Gastrocnemius medialis (tissue), 4 donors: ENCODE measurements around the gene RGS8. TPM values are rescaled to one million over a fixed set of nuclear protein-coding genes. Genes with fewer than 3 reads are reported as not detected.

Experiments used
- ATAC-seq, 2 donors: fragments of 150-250 bp; one replicate each; pipeline ENCODE4 v1.9.1; 2016
- DNase-seq, 2 donors: peaks; one replicate each; pipeline ENCODE4 v3.0.0-alpha.2; 2019
- H3K27ac ChIP-seq, 4 donors: fragments of 200-600 bp; sonication (generic); 1 replicate in 1 of 4; 2 replicates in 3 of 4; pipeline ENCODE4 v1.5.1; 2016 to 2018; ENCODE audit warnings: mild to moderate bottlenecking in 2 of 4, moderate library complexity in 1 of 4
- H3K27me3 ChIP-seq, 3 donors: fragments of 200-600 bp; sonication (generic) in 2 of 3; 1 replicate in 1 of 3; 2 replicates in 2 of 3; pipeline versions ENCODE4 v1.5.1 to v1.6.0; 2016 to 2019; ENCODE audit warnings: mild to moderate bottlenecking in 1 of 3, moderate library complexity in 1 of 3
- H3K36me3 ChIP-seq, 2 donors: fragments of 200-600 bp; sonication (generic) in 1 of 2; one replicate each; pipeline ENCODE4 v1.5.1; 2017 to 2018
- H3K4me1 ChIP-seq, 2 donors: fragments of 200-600 bp; sonication (generic) in 1 of 2; one replicate each; pipeline ENCODE4 v1.5.1; 2016 to 2017; ENCODE audit warnings: mild to moderate bottlenecking in 2 of 2
- H3K4me3 ChIP-seq, 4 donors: fragments of 200-600 bp; sonication (generic) in 3 of 4; 1 replicate in 1 of 4; 2 replicates in 3 of 4; pipeline ENCODE4 v1.5.1; 2016 to 2019; ENCODE audit warnings: mild to moderate bottlenecking in 2 of 4
- H3K9me3 ChIP-seq, 3 donors: fragments of 200-600 bp; sonication (generic) in 2 of 3; 1 replicate in 1 of 3; 2 replicates in 2 of 3; pipeline ENCODE4 v1.5.1; 2016 to 2019
- CTCF ChIP-seq, 5 experiments: fragments of 450-650 bp in 3 of 5; fragments of 200-600 bp in 2 of 5; sonication (generic) in 2 of 5; IDR thresholded peaks in 4 of 5; conservative IDR thresholded peaks in 1 of 5; 1 replicate in 4 of 5; 2 replicates in 1 of 5; pipeline ENCODE4 v1.5.1; 2016 to 2019; ENCODE audit warnings: antibody characterized with exemption in 5 of 5, mild to moderate bottlenecking in 3 of 5, moderate library complexity in 3 of 5
- POLR2A ChIP-seq, 2 donors: fragments of 450-650 bp; IDR thresholded peaks; one replicate each; pipeline ENCODE4 v1.6.1; 2017; ENCODE audit warnings: antibody characterized with exemption in 2 of 2, mild to moderate bottlenecking in 2 of 2, moderate library complexity in 2 of 2
- in situ Hi-C, 4 donors: fragments of 200-750 bp; cut with MboI; loops; one replicate each; pipeline versions ENCODE4 v1.15.0 to v1.8.0; 2017; ENCODE audit warnings: low sequenced_read_pairs in 4 of 4
- intact Hi-C: fragments of 100-400 bp; cut with DNase I; formaldehyde crosslinking; loops from one replicate; pipeline ENCODE4 v1.15.1; 2023; ENCODE audit warnings: low total_unique reads
- total RNA-seq, 4 donors: library from RNA; depleted of rRNA; stranded (reverse); fragments of >200 nt; gene quantifications; one replicate each; pipeline versions ENCODE4 v1.1.0 to v1.2.3, GENCODE V29; 2016

Gene RGS8
- total RNA-seq, 4 donors from 2014 or later: not detected

GRCh38 chr1:182671750-182672486, 12.5 kb downstream of the RGS8 start:
- Histone ChIP-seq H3K27me3 (peaks cover 5 to 14% (median 8%) of the 10 kb centered on the region in 3 donors), H3K4me3 (no peak overlapping the region), H3K9me3 (no peaks in the 10 kb centered on the region), H3K4me1 (peaks cover 8 to 15% of the 10 kb centered on the region in 2 donors), H3K36me3 (no peaks in the 10 kb centered on the region), H3K27ac (no peak overlapping the region)
- DNase-seq: no peak
- in situ Hi-C loops: no loop called here
- ATAC-seq: no peak
- TF ChIP-seq CTCF (IDR thresholded peaks at IDR 0.05 in 4 of 5, conservative IDR thresholded peaks at IDR 0.05 in 1 of 5) (no peak), POLR2A (IDR thresholded peaks at IDR 0.05) (no peak)
- intact Hi-C loops: no loop called here

GRCh38 chr1:182670032-182670749, 14.2 kb downstream of the RGS8 start:
- in situ Hi-C loops: no loop called here
- intact Hi-C loops: no loop called here
- Histone ChIP-seq H3K27me3 (peaks cover 5 to 14% (median 8%) of the 10 kb centered on the region in 3 donors), H3K27ac (no peak overlapping the region), H3K9me3 (no peaks in the 10 kb centered on the region), H3K4me1 (peaks cover 4 to 10% of the 10 kb centered on the region in 2 donors), H3K4me3 (no peak overlapping the region), H3K36me3 (no peaks in the 10 kb centered on the region)
- DNase-seq (no peak), ATAC-seq (no peak)
- TF ChIP-seq CTCF (IDR thresholded peaks at IDR 0.05 in 4 of 5, conservative IDR thresholded peaks at IDR 0.05 in 1 of 5) (no peak), POLR2A (IDR thresholded peaks at IDR 0.05) (no peak)

- H3K36me3 ChIP-seq: no peaks in the 10 kb centered on the region
- no peaks in the 10 kb centered on the region for H3K9me3 ChIP-seq
- H3K27ac ChIP-seq: no peak overlapping the region
- DNase-seq (no peak), ATAC-seq (no peak)
- no peak overlapping the region for H3K4me3 ChIP-seq
- peaks cover 0 to under 1% of the 10 kb centered on the region in 2 donors for H3K4me1 ChIP-seq
- intact Hi-C loops: no loop called here
- in situ Hi-C loops: no loop called here
- H3K27me3 ChIP-seq: peaks cover 5 to 14% (median 8%) of the 10 kb centered on the region in 3 donors
- no peak for TF ChIP-seq POLR2A (IDR thresholded peaks at IDR 0.05)
- TF ChIP-seq CTCF (IDR thresholded peaks at IDR 0.05 in 4 of 5, conservative IDR thresholded peaks at IDR 0.05 in 1 of 5): no peak
Measured at GRCh38 chr1:182669266-182669665, 15.1 kb downstream of the RGS8 start.

GRCh38 chr1:182668521-182669054, 15.8 kb downstream of the RGS8 start:
- ATAC-seq (no peak), DNase-seq (no peak)
- H3K27me3 ChIP-seq: peaks cover 5 to 14% (median 8%) of the 10 kb centered on the region in 3 donors
- TF ChIP-seq CTCF (IDR thresholded peaks at IDR 0.05 in 4 of 5, conservative IDR thresholded peaks at IDR 0.05 in 1 of 5) (no peak), POLR2A (IDR thresholded peaks at IDR 0.05) (no peak)
- no peaks in the 10 kb centered on the region for H3K9me3 ChIP-seq
- no peaks in the 10 kb centered on the region for H3K4me1 ChIP-seq
- in situ Hi-C loops: no loop called here
- intact Hi-C loops: no loop called here
- H3K4me3 ChIP-seq: no peak overlapping the region
- H3K36me3 ChIP-seq: no peaks in the 10 kb centered on the region
- H3K27ac ChIP-seq: no peak overlapping the region
